Measurements from ENCODE around the gene PSME1.

Gene PSME1

GRCh38 chr14:24135584-24135833 is 485 bp upstream of the PSME1 start:
- TF ChIP-seq POLR2AphosphoS5 (IDR thresholded peaks at IDR 0.05; ENCODE audit: low read depth) (no peak), GABPA (IDR thresholded peaks at IDR 0.05; ENCODE audit: low read depth) (no peak), SPI1 (IDR thresholded peaks at IDR 0.05; ENCODE audit: borderline replicate concordance, low read depth) (no peak)
- TF ChIP-seq, protein P1, sequence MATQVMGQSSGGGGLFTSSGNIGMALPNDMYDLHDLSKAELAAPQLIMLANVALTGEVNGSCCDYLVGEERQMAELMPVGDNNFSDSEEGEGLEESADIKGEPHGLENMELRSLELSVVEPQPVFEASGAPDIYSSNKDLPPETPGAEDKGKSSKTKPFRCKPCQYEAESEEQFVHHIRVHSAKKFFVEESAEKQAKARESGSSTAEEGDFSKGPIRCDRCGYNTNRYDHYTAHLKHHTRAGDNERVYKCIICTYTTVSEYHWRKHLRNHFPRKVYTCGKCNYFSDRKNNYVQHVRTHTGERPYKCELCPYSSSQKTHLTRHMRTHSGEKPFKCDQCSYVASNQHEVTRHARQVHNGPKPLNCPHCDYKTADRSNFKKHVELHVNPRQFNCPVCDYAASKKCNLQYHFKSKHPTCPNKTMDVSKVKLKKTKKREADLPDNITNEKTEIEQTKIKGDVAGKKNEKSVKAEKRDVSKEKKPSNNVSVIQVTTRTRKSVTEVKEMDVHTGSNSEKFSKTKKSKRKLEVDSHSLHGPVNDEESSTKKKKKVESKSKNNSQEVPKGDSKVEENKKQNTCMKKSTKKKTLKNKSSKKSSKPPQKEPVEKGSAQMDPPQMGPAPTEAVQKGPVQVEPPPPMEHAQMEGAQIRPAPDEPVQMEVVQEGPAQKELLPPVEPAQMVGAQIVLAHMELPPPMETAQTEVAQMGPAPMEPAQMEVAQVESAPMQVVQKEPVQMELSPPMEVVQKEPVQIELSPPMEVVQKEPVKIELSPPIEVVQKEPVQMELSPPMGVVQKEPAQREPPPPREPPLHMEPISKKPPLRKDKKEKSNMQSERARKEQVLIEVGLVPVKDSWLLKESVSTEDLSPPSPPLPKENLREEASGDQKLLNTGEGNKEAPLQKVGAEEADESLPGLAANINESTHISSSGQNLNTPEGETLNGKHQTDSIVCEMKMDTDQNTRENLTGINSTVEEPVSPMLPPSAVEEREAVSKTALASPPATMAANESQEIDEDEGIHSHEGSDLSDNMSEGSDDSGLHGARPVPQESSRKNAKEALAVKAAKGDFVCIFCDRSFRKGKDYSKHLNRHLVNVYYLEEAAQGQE (IDR thresholded peaks at IDR 0.05; ENCODE audit: insufficient replicate concordance, low read depth): no peak
- TF ChIP-seq, protein P2, sequence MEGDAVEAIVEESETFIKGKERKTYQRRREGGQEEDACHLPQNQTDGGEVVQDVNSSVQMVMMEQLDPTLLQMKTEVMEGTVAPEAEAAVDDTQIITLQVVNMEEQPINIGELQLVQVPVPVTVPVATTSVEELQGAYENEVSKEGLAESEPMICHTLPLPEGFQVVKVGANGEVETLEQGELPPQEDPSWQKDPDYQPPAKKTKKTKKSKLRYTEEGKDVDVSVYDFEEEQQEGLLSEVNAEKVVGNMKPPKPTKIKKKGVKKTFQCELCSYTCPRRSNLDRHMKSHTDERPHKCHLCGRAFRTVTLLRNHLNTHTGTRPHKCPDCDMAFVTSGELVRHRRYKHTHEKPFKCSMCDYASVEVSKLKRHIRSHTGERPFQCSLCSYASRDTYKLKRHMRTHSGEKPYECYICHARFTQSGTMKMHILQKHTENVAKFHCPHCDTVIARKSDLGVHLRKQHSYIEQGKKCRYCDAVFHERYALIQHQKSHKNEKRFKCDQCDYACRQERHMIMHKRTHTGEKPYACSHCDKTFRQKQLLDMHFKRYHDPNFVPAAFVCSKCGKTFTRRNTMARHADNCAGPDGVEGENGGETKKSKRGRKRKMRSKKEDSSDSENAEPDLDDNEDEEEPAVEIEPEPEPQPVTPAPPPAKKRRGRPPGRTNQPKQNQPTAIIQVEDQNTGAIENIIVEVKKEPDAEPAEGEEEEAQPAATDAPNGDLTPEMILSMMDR (IDR thresholded peaks at IDR 0.05; ENCODE audit: insufficient read depth, low read length): no peak
- H3K27ac ChIP-seq (replicated peaks): peak overlapping the region; percentile 36
- no peak for DNase-seq (ENCODE audit: low read depth in 1 of 2, low spot score in 1 of 2)

DNA sequence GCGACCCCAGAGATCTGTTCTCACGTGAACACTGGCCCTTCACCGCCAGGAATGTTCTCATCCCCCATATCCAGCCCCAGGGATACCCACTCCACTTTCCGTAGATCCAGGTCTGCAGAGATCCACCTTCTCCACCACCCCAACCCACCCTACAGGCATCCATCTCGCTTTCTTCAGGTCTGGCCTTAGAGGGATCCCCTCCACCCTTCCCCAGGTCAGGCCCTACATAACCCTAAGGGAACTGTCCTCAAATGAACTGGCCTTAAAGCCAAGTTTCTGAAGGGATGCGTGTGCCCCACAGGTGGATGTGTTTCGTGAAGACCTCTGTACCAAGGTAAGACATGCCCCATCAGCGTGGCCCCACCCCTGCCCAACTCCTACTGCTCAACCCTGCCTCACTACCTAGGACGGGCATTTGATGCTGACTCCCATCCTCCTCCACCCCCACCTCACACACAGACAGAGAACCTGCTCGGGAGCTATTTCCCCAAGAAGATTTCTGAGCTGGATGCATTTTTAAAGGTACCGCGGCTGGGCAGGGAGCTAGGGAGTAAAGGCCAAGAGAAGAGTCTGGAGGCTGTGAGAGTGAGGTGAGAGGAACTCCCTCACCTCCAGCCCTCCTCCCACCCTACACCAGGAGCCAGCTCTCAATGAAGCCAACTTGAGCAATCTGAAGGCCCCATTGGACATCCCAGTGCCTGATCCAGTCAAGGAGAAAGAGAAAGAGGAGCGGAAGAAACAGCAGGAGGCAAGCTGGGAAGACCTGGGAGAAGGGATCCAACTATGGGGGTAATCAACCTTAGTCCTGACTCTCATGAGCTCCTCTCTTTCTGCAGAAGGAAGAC is 912 bp downstream of the PSME1 start:
- peak overlapping the region; percentile 85 for H3K4me3 ChIP-seq (replicated peaks; ENCODE audit: insufficient read depth, low read length)
- no peak overlapping the region; the same call in 1 of the 2 replicates for H3K27ac ChIP-seq (replicated peaks)
- no peaks in the 10 kb centered on the region for H3K27me3 ChIP-seq (ENCODE audit: insufficient read depth, poor library complexity, severe bottlenecking)
- TF ChIP-seq GABPA (IDR thresholded peaks at IDR 0.05; ENCODE audit: low read depth): no peak
- TF ChIP-seq SPI1 (IDR thresholded peaks at IDR 0.05; ENCODE audit: borderline replicate concordance, low read depth): no peak
- TF ChIP-seq, protein P2 (IDR thresholded peaks at IDR 0.05; ENCODE audit: insufficient read depth, low read length): no peak
- TF ChIP-seq, protein P1 (IDR thresholded peaks at IDR 0.05; ENCODE audit: insufficient replicate concordance, low read depth): no peak
- TF ChIP-seq POLR2AphosphoS5 (IDR thresholded peaks at IDR 0.05; ENCODE audit: low read depth): no peak
- no peak for DNase-seq (ENCODE audit: low read depth in 1 of 2, low spot score in 1 of 2)

More at GRCh38 chr14:24135584-24135833, 485 bp upstream of the PSME1 start:
- Histone ChIP-seq H3K27me3 (ENCODE audit: insufficient read depth, poor library complexity, severe bottlenecking) (no peaks in the 10 kb centered on the region), H3K4me3 (replicated peaks; ENCODE audit: insufficient read depth, low read length) (peak overlapping the region; percentile 85)

- DNase-seq (ENCODE audit: low read depth in 1 of 2, low spot score in 1 of 2): no peak
- no peak overlapping the region for H3K27ac ChIP-seq (replicated peaks)
- TF ChIP-seq, protein P1 (IDR thresholded peaks at IDR 0.05; ENCODE audit: insufficient replicate concordance, low read depth): no peak
- TF ChIP-seq POLR2AphosphoS5 (IDR thresholded peaks at IDR 0.05; ENCODE audit: low read depth) (no peak), GABPA (IDR thresholded peaks at IDR 0.05; ENCODE audit: low read depth) (no peak)
These were observed 1.8 kb downstream of the PSME1 start for GRCh38 chr14:24137529-24138395.

More at GRCh38 chr14:24137529-24138395, 1.8 kb downstream of the PSME1 start:
- Histone ChIP-seq H3K27me3 (ENCODE audit: insufficient read depth, poor library complexity, severe bottlenecking) (no peaks in the 10 kb centered on the region), H3K4me3 (replicated peaks; ENCODE audit: insufficient read depth, low read length) (no peak overlapping the region)
